ENCODE results near the gene TMOD3. TPM values are rescaled to one million over a fixed set of nuclear protein-coding genes. Genes with fewer than 3 reads are reported as not detected.

TMOD3 gene
- total and polyA plus RNA-seq, 2 of the 8 experiments (the other 6 are each of a cell fraction or from before 2014, with no cell fraction given), result 3.9 to 29.0 TPM

DNA sequence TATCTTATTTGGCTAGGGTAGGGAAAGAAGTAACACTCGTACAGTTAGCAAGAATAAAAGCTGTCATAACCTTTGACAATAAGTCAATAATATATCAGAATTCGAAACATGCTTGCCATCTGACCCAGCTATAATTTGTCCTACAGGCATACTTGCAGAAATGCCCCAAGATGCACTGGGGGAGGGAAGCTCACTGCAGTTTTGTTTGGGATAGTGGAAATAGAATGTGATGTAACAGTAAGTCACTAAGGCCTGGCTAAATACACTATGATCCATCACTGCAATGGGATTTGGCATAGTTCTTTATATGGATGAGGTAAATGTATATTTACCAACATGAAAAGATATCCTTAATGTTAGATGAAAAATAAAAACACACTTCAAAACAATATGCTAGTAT is 25.5 kb upstream of the TMOD3 start (continued):
- TF ChIP-seq RAD21 (IDR thresholded peaks at IDR 0.05 in 1 of 2, conservative IDR thresholded peaks at IDR 0.05 in 1 of 2; ENCODE audit: low read depth in 2 of 2, low read length in 2 of 2), result no peak
- no peak for TF ChIP-seq SUZ12 (IDR thresholded peaks at IDR 0.05; ENCODE audit: low read length)
- TF ChIP-seq CBX8 (IDR thresholded peaks at IDR 0.05; ENCODE audit: borderline replicate concordance, low read depth, low read length), result no peak
- no peak for TF ChIP-seq TAF7 (optimal IDR thresholded peaks at IDR 0.05; ENCODE audit: borderline replicate concordance, low read depth, low read length)
